H1 (cell line): ENCODE data around the gene SYN1. TPM values are rescaled to one million over a fixed set of nuclear protein-coding genes. Genes with fewer than 3 reads are reported as not detected.

Source experiments
- CTCF ChIA-PET: fragments of 300-600 bp; sonication (Branson Sonifier 250); formaldehyde crosslinking; loops from one replicate; lab custom pipeline; 2021; ENCODE audit not compliant: partially characterized antibody; lab: Charles Lee
- POLR2A ChIA-PET: fragments of 300-600 bp; sonication (Branson Sonifier 250); formaldehyde crosslinking; loops from one replicate; lab custom pipeline; 2021; ENCODE audit warnings: inconsistent platforms; ENCODE audit not compliant: partially characterized antibody; lab: Charles Lee
- DNase-seq, 2 experiments: peaks; one replicate each; pipeline versions ENCODE4 v3.0.0 to v3.0.0-alpha.2; 2010 to 2022; ENCODE audit warnings: low spot score in 2 of 2, low read depth in 1 of 2, mixed read lengths in 1 of 2
- FAIRE-seq: peaks from 2 replicates; lab custom pipeline; 2011; peaks lifted over from hg19 to GRCh38; lab: Jason Lieb, UNC
- H2AFZ ChIP-seq: 2 replicates; pipeline ENCODE4 v1.8.1; 2012; ENCODE audit warnings: low read length, inconsistent platforms
- H2AK5ac ChIP-seq: 2 replicates; pipeline ENCODE4 v1.6.1; 2013; ENCODE audit warnings: low read depth, low read length
- H2BK120ac ChIP-seq: replicated peaks from 2 replicates; pipeline ENCODE3; 2013; ENCODE audit warnings: low read depth, low read length, inconsistent platforms
- H2BK12ac ChIP-seq: 2 replicates; pipeline ENCODE4 v1.6.1; 2013; ENCODE audit warnings: low read depth, low read length
- H2BK15ac ChIP-seq: 2 replicates; pipeline ENCODE4 v1.6.1; 2013; ENCODE audit warnings: low read length
- H2BK20ac ChIP-seq: 2 replicates; pipeline ENCODE4 v1.6.1; 2013; ENCODE audit warnings: low read length
- H2BK5ac ChIP-seq: 2 replicates; pipeline ENCODE4 v1.6.1; 2013; ENCODE audit warnings: low read depth, low read length
- H3K14ac ChIP-seq: 2 replicates; pipeline ENCODE4 v1.6.1; 2013; ENCODE audit warnings: inconsistent platforms; ENCODE audit not compliant: insufficient read length
- H3K18ac ChIP-seq: 2 replicates; pipeline ENCODE4 v1.6.1; 2013; ENCODE audit warnings: low read length; ENCODE audit errors: extremely low read depth
- H3K23ac ChIP-seq: 2 replicates; pipeline ENCODE4 v1.6.1; 2013; ENCODE audit warnings: inconsistent platforms; ENCODE audit not compliant: insufficient read length
- H3K23me2 ChIP-seq: 2 replicates; pipeline ENCODE4 v1.6.1; 2013; ENCODE audit warnings: low read depth, low read length
- H3K27ac ChIP-seq: 2 replicates; pipeline ENCODE4 v1.6.1; 2011; ENCODE audit warnings: low read depth, low read length, inconsistent platforms
- H3K27me3 ChIP-seq, 4 experiments: replicated peaks in 1 of 4; 1 replicate in 1 of 4; 2 replicates in 3 of 4; pipeline versions ENCODE4 v1.6.1 to v1.8.1; 2011 to 2013; ENCODE audit warnings: low read length in 3 of 4, mild to moderate bottlenecking in 3 of 4, inconsistent platforms in 2 of 4, mixed read lengths in 2 of 4, moderate library complexity in 1 of 4; ENCODE audit not compliant: control insufficient read depth in 3 of 4, insufficient read depth in 3 of 4; ENCODE audit errors: extremely low read depth in 1 of 4
- H3K36me3 ChIP-seq, 4 experiments: 2 replicates each; pipeline versions ENCODE4 v1.6.1 to v1.8.1; 2011 to 2013; ENCODE audit warnings: mild to moderate bottlenecking in 4 of 4, low read length in 3 of 4, moderate library complexity in 2 of 4, control low read depth in 1 of 4, inconsistent platforms in 1 of 4; ENCODE audit not compliant: insufficient read depth in 4 of 4, control insufficient read depth in 2 of 4
- H3K4ac ChIP-seq: replicated peaks from 2 replicates; pipeline ENCODE3; 2013; ENCODE audit warnings: low read length, low read depth, mixed read lengths, inconsistent platforms; ENCODE audit not compliant: insufficient read length
- H3K4me1 ChIP-seq, 4 experiments: replicated peaks in 1 of 4; 1 replicate in 1 of 4; 2 replicates in 3 of 4; pipeline versions ENCODE4 v1.6.1 to v1.8.1; 2011 to 2013; ENCODE audit warnings: low read length in 3 of 4, inconsistent platforms in 2 of 4, mixed read lengths in 1 of 4; ENCODE audit not compliant: insufficient read depth in 4 of 4, control insufficient read depth in 3 of 4
- H3K4me2 ChIP-seq, 2 experiments: 2 replicates each; pipeline versions ENCODE4 v1.6.1 to v1.8.1; 2011 to 2013; ENCODE audit warnings: low read depth in 2 of 2, low read length in 2 of 2, control low read depth in 1 of 2, inconsistent platforms in 1 of 2, mild to moderate bottlenecking in 1 of 2; ENCODE audit not compliant: insufficient read depth in 1 of 2
- H3K4me3 ChIP-seq, 4 experiments: fragments of 200-600, 300-600 bp in 1 of 4; sonication (generic), shearing (Covaris generic), sonication (Bioruptor Twin) in 1 of 4; 2 replicates each; pipeline versions ENCODE4 v1.5.1 to v1.8.1; 2011 to 2016; ENCODE audit warnings: low read length in 4 of 4, low read depth in 3 of 4, control low read depth in 2 of 4, inconsistent platforms in 2 of 4, mild to moderate bottlenecking in 2 of 4, mixed read lengths in 1 of 4, moderate library complexity in 1 of 4; ENCODE audit not compliant: insufficient read depth in 2 of 4; ENCODE audit errors: extremely low read depth in 1 of 4
- H3K56ac ChIP-seq: replicated peaks from 2 replicates; pipeline ENCODE3; 2013; ENCODE audit warnings: low read depth, mild to moderate bottlenecking, mixed read lengths, low read length, inconsistent platforms; ENCODE audit not compliant: insufficient read length
- H3K79me1 ChIP-seq: 2 replicates; pipeline ENCODE4 v1.6.1; 2013; ENCODE audit warnings: low read depth, low read length, control low read depth
- H3K79me2 ChIP-seq, 2 experiments: 2 replicates each; pipeline versions ENCODE4 v1.6.1 to v1.8.1; 2012 to 2013; ENCODE audit warnings: low read length in 2 of 2, mild to moderate bottlenecking in 2 of 2, inconsistent platforms in 1 of 2; ENCODE audit not compliant: insufficient read depth in 2 of 2, control insufficient read depth in 1 of 2
- H3K9ac ChIP-seq, 4 experiments: replicated peaks in 1 of 4; 1 replicate in 1 of 4; 2 replicates in 3 of 4; pipeline versions ENCODE4 v1.6.1 to v1.8.1; 2011 to 2013; ENCODE audit warnings: low read depth in 3 of 4, low read length in 3 of 4, control low read depth in 2 of 4, mild to moderate bottlenecking in 2 of 4, moderate library complexity in 2 of 4, inconsistent platforms in 1 of 4; ENCODE audit errors: extremely low read depth in 1 of 4
- H3K9me3 ChIP-seq, 2 experiments: 2 replicates each; pipeline versions ENCODE4 v1.6.1 to v1.8.1; 2012 to 2013; ENCODE audit warnings: mild to moderate bottlenecking in 2 of 2, moderate library complexity in 2 of 2, control low read depth in 1 of 2, inconsistent platforms in 1 of 2, low read depth in 1 of 2, low read length in 1 of 2, mixed read lengths in 1 of 2; ENCODE audit not compliant: insufficient read depth in 2 of 2
- H4K20me1 ChIP-seq, 2 experiments: replicated peaks in 1 of 2; 2 replicates each; pipeline versions ENCODE3 to v1.8.1; 2011 to 2013; ENCODE audit warnings: inconsistent platforms in 2 of 2, low read length in 2 of 2, mild to moderate bottlenecking in 1 of 2; ENCODE audit not compliant: insufficient read depth in 2 of 2, control insufficient read depth in 1 of 2
- H4K5ac ChIP-seq: 2 replicates; pipeline ENCODE4 v1.6.1; 2013; ENCODE audit warnings: low read length, low read depth, mixed read lengths, inconsistent platforms; ENCODE audit not compliant: insufficient read length
- H4K8ac ChIP-seq: 2 replicates; pipeline ENCODE4 v1.8.0; 2013; ENCODE audit warnings: mild to moderate bottlenecking, moderate library complexity, low read length, inconsistent platforms; ENCODE audit not compliant: insufficient read depth; ENCODE audit errors: extremely low read depth
- H4K91ac ChIP-seq: replicated peaks from 2 replicates; pipeline ENCODE3; 2013; ENCODE audit warnings: low read length, mixed read lengths, inconsistent platforms; ENCODE audit not compliant: insufficient read length
- CHD1 ChIP-seq: IDR thresholded peaks from 2 replicates; pipeline ENCODE4 v1.6.1; 2012; ENCODE audit warnings: low read depth, low read length, improper control_type of control experiment
- WGBS, 2 experiments: shearing (Covaris generic) in 1 of 2; methylation state at CpG; one replicate each; pipeline versions ENCODE4 v1.1.6 to v1.1.7; 2013 to 2015; ENCODE audit warnings: low lambda C conversion rate in 2 of 2, mixed read lengths in 2 of 2, inconsistent platforms in 1 of 2, low coverage in 1 of 2, missing lambda C conversion rate in 1 of 2; ENCODE audit not compliant: insufficient replicate concordance in 2 of 2, insufficient coverage in 1 of 2, insufficient read length in 1 of 2; ENCODE audit errors: extremely low coverage in 1 of 2, missing lambda C conversion rate in 1 of 2; 5-methylcytosine and 5-hydroxymethylcytosine counted together
- polyA plus RNA-seq, 7 experiments: library from polyadenylated mRNA; depleted of rRNA in 3 of 7; stranded (reverse) in 5 of 7; unstranded in 2 of 7; fragments of >200 nt in 5 of 7; fragments of 200-250 nt in 2 of 7; gene quantifications; 1 replicate in 5 of 7; 2 replicates in 1 of 7; 4 replicates in 1 of 7; pipeline versions ENCODE4 v1.2.1 to v1.2.3, GENCODE V29; 2011 to 2013; ENCODE audit warnings: missing spikeins in 2 of 7, mixed read lengths in 2 of 7
- total RNA-seq: library from RNA; stranded (reverse); fragmentation: NEBNext Ultra II Directional; extraction: Animal tissue kit (Norgen Biotek cat#: 25700); gene quantifications from 2 replicates; pipeline ENCODE4 v1.2.1, GENCODE V29; 2021
- TF ChIP-seq, protein P1 (sequence below): IDR thresholded peaks from 2 replicates; pipeline ENCODE4 v1.6.1; 2012; ENCODE audit warnings: inconsistent platforms
- TF ChIP-seq, protein P2 (sequence below): IDR thresholded peaks from 2 replicates; pipeline ENCODE4 v1.6.1; 2012; ENCODE audit warnings: inconsistent platforms

The SYN1 gene
- total and polyA plus RNA-seq, 2 of the 8 experiments (the other 6 are each of a cell fraction or from before 2014, with no cell fraction given) = 2.1 to 14.1 TPM

- H4K5ac ChIP-seq = no peak overlapping the region
- no peak overlapping the region for H2AFZ ChIP-seq
- H2AK5ac ChIP-seq = no peak overlapping the region
- H3K27me3 ChIP-seq = peaks cover 0 to 4% (median 1%) of the 10 kb centered on the region in 4 experiments; a peak in 3 of 7 replicates
- H3K14ac ChIP-seq = no peak overlapping the region
- no peaks in the 10 kb centered on the region for H3K79me2 ChIP-seq
- WGBS, 2 experiments = 63% methylated on average over 4 of the region's 8 CpGs; no CpG with 5 or more reads in 1 of the 2 experiments
- no peak overlapping the region for H3K27ac ChIP-seq
- no peak overlapping the region for H2BK15ac ChIP-seq
- TF ChIP-seq, protein P1, sequence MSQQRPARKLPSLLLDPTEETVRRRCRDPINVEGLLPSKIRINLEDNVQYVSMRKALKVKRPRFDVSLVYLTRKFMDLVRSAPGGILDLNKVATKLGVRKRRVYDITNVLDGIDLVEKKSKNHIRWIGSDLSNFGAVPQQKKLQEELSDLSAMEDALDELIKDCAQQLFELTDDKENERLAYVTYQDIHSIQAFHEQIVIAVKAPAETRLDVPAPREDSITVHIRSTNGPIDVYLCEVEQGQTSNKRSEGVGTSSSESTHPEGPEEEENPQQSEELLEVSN = peak; percentile 100
- TF ChIP-seq, protein P2, sequence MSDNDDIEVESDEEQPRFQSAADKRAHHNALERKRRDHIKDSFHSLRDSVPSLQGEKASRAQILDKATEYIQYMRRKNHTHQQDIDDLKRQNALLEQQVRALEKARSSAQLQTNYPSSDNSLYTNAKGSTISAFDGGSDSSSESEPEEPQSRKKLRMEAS = peak; percentile 92
- TF ChIP-seq CHD1 = no peak
- peaks cover 0 to 16% (median 10%) of the 10 kb centered on the region in 4 experiments; a peak in 5 of 8 replicates for H3K36me3 ChIP-seq
- no peak overlapping the region for H2BK12ac ChIP-seq
- H3K18ac ChIP-seq = no peak overlapping the region
- FAIRE-seq = no peak
- H4K8ac ChIP-seq = no peak overlapping the region
- H3K4ac ChIP-seq = no peak overlapping the region
- no peaks in the 10 kb centered on the region for H3K4me1 ChIP-seq
- ChIA-PET CTCF (no interaction called here), POLR2A (no interaction called here)
- no peak overlapping the region for H4K91ac ChIP-seq
- peak overlapping the region in 1 of 2 experiments; percentile 1; a peak in 2 of 4 replicates for H3K4me2 ChIP-seq
- no peak overlapping the region for H3K9ac ChIP-seq
- H4K20me1 ChIP-seq = no peaks in the 10 kb centered on the region
- H3K9me3 ChIP-seq = no peaks in the 10 kb centered on the region
- peak overlapping the region in 1 of 4 experiments; percentile 96; a peak in 2 of 8 replicates for H3K4me3 ChIP-seq
- no peak overlapping the region for H2BK5ac ChIP-seq
- no peak overlapping the region for H2BK20ac ChIP-seq
- no peak overlapping the region for H3K23ac ChIP-seq
- H3K56ac ChIP-seq = no peak overlapping the region
- no peaks in the 10 kb centered on the region for H3K79me1 ChIP-seq
- H2BK120ac ChIP-seq = no peak overlapping the region
- no peak for DNase-seq
- H3K23me2 ChIP-seq = no peaks in the 10 kb centered on the region
Measured at GRCh38 chrX:47659421-47659726, 39.7 kb upstream of the SYN1 start.
